Endothelial cell (in vitro differentiated cells): Measurements from ENCODE around the gene GRIP2. TPM values are rescaled to one million over a fixed set of nuclear protein-coding genes. Genes with fewer than 3 reads are reported as not detected.

ENCODE experiments used
- DNase-seq: peaks from one replicate; pipeline ENCODE4 v3.0.0; 2021; ENCODE audit warnings: low spot score
- H3K27ac Mint-ChIP-seq: one replicate; pipeline ENCODE4 v1.8.0; 2021; ENCODE audit warnings: mixed read lengths, inconsistent platforms; ENCODE audit not compliant: unreplicated experiment
- H3K27me3 Mint-ChIP-seq: one replicate; pipeline ENCODE4 v1.8.0; 2021; ENCODE audit warnings: mild to moderate bottlenecking, moderate library complexity, mixed read lengths, inconsistent platforms; ENCODE audit not compliant: unreplicated experiment
- H3K36me3 Mint-ChIP-seq: one replicate; pipeline ENCODE4 v1.8.0; 2021; ENCODE audit warnings: mild to moderate bottlenecking, low read depth, mixed read lengths, inconsistent platforms; ENCODE audit not compliant: unreplicated experiment
- H3K4me1 Mint-ChIP-seq: one replicate; pipeline ENCODE4 v1.8.0; 2021; ENCODE audit warnings: mild to moderate bottlenecking, mixed read lengths, inconsistent platforms; ENCODE audit not compliant: unreplicated experiment
- H3K4me3 Mint-ChIP-seq: one replicate; pipeline ENCODE4 v1.8.0; 2021; ENCODE audit warnings: mild to moderate bottlenecking, mixed read lengths, inconsistent platforms; ENCODE audit not compliant: unreplicated experiment
- H3K9me3 Mint-ChIP-seq: one replicate; pipeline ENCODE4 v1.8.0; 2021; ENCODE audit warnings: mixed read lengths, inconsistent platforms; ENCODE audit not compliant: unreplicated experiment
- CTCF ChIP-seq: fragments of 200-600 bp; sonication (generic); IDR thresholded peaks from one replicate; pipeline ENCODE4 v1.5.0; 2021; ENCODE audit warnings: antibody characterized with exemption; ENCODE audit not compliant: unreplicated experiment
- total RNA-seq: library from RNA; stranded (reverse); fragmentation: NEBNext Ultra II Directional; extraction: Animal tissue kit (Norgen Biotek cat#: 25700); gene quantifications from one replicate; pipeline ENCODE4 v1.2.1, GENCODE V29; 2021; ENCODE audit not compliant: unreplicated experiment

GRIP2 gene
- total RNA-seq, 1 donor from 2014 or later = 6.6 TPM

GRCh38 chr3:14555835-14556234 lies 15.7 kb upstream of the GRIP2 start:
- Mint-ChIP-seq H3K4me1 (peaks cover 14% of the 10 kb centered on the region), H3K36me3 (no peaks in the 10 kb centered on the region), H3K4me3 (no peak overlapping the region), H3K27ac (no peak overlapping the region), H3K27me3 (peaks cover 14% of the 10 kb centered on the region), H3K9me3 (no peaks in the 10 kb centered on the region)
- DNase-seq = no peak
- no peak for TF ChIP-seq CTCF

GRCh38 chr3:14554715-14555114 lies 14.6 kb upstream of the GRIP2 start:
- Mint-ChIP-seq H3K27me3 (peaks cover 19% of the 10 kb centered on the region), H3K9me3 (no peaks in the 10 kb centered on the region), H3K4me3 (no peak overlapping the region), H3K27ac (no peak overlapping the region), H3K36me3 (no peaks in the 10 kb centered on the region), H3K4me1 (peaks cover 14% of the 10 kb centered on the region)
- no peak for DNase-seq
- no peak for TF ChIP-seq CTCF

GRCh38 chr3:14553871-14554270 lies 13.7 kb upstream of the GRIP2 start:
- H3K27ac Mint-ChIP-seq = no peak overlapping the region
- peaks cover 19% of the 10 kb centered on the region for H3K27me3 Mint-ChIP-seq
- DNase-seq = no peak
- no peaks in the 10 kb centered on the region for H3K9me3 Mint-ChIP-seq
- H3K4me1 Mint-ChIP-seq = peaks cover 15% of the 10 kb centered on the region
- no peaks in the 10 kb centered on the region for H3K36me3 Mint-ChIP-seq
- no peak overlapping the region for H3K4me3 Mint-ChIP-seq
- no peak for TF ChIP-seq CTCF

- peaks cover 19% of the 10 kb centered on the region for H3K4me1 Mint-ChIP-seq
- no peaks in the 10 kb centered on the region for H3K36me3 Mint-ChIP-seq
- DNase-seq = no peak
- no peak overlapping the region for H3K4me3 Mint-ChIP-seq
- H3K27me3 Mint-ChIP-seq = peaks cover 19% of the 10 kb centered on the region
- peak overlapping the region; percentile 42 for H3K27ac Mint-ChIP-seq
- no peaks in the 10 kb centered on the region for H3K9me3 Mint-ChIP-seq
- no peak for TF ChIP-seq CTCF
Measured at GRCh38 chr3:14552717-14553116, 12.6 kb upstream of the GRIP2 start.

- Mint-ChIP-seq H3K27me3 (peaks cover 18% of the 10 kb centered on the region), H3K36me3 (no peaks in the 10 kb centered on the region), H3K9me3 (no peaks in the 10 kb centered on the region), H3K27ac (peak overlapping the region; percentile 42), H3K4me3 (no peak overlapping the region), H3K4me1 (peaks cover 19% of the 10 kb centered on the region)
- no peak for DNase-seq
- TF ChIP-seq CTCF = no peak
Measured at GRCh38 chr3:14552041-14552648, 12.0 kb upstream of the GRIP2 start.
